Activated CD4-positive, alpha-beta T cell treated with anti-CD3 and anti-CD28 coated beads, Interleukin-2, amount 10 ng/mL, durations not matched to agents 24 days and 14 days (primary cell): ENCODE results near the gene ZBTB5. TPM values are rescaled to one million over a fixed set of nuclear protein-coding genes. Genes with fewer than 3 reads are reported as not detected.

ENCODE experiments used
- DNase-seq: peaks from one replicate; pipeline ENCODE4 v3.0.0; 2022
- H3K27ac Mint-ChIP-seq: one replicate; pipeline ENCODE4 v1.8.0; 2022; ENCODE audit warnings: mild to moderate bottlenecking, mixed read lengths
- H3K27me3 Mint-ChIP-seq: one replicate; pipeline ENCODE4 v1.8.0; 2022; ENCODE audit warnings: mixed read lengths
- H3K36me3 Mint-ChIP-seq: one replicate; pipeline ENCODE4 v1.8.0; 2022; ENCODE audit warnings: low read depth, mild to moderate bottlenecking, mixed read lengths
- H3K4me1 Mint-ChIP-seq: one replicate; pipeline ENCODE4 v1.8.0; 2021; ENCODE audit warnings: mixed read lengths
- H3K4me3 Mint-ChIP-seq: one replicate; pipeline ENCODE4 v1.8.0; 2022; ENCODE audit warnings: mild to moderate bottlenecking, moderate library complexity, mixed read lengths
- H3K9me3 Mint-ChIP-seq: one replicate; pipeline ENCODE4 v1.8.0; 2021; ENCODE audit warnings: mixed read lengths
- intact Hi-C: fragments of 100-400 bp; cut with micrococcal nuclease; formaldehyde crosslinking; loops from one replicate; pipeline ENCODE4 v1.15.1; 2023
- total RNA-seq: library from RNA; stranded (reverse); gene quantifications from 2 replicates; pipeline ENCODE4 v1.2.3, GENCODE V29; 2022

ZBTB5 gene
- total RNA-seq, 1 donor from 2014 or later = 9.5 TPM

DNA sequence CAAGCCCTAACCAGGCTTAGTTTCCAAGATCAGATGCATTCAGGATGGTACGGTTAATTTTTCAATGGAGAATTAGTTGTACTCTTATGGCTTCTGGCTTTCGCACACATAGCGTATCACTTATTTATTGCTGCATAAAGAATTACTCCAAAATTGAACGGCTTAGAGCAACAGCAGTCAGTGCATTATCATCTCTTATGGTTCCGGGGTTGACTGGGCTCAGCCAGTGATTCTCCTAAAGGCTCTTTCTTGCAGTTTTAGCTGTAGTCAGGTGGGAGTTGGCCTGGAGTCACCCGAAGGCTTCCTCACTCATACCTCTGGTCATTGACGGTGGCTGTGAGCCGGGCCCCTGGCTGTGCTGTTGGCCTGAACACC, 43.3 kb downstream of the ZBTB5 start:
- H3K27me3 Mint-ChIP-seq = no peaks in the 10 kb centered on the region
- DNase-seq = no peak

DNA sequence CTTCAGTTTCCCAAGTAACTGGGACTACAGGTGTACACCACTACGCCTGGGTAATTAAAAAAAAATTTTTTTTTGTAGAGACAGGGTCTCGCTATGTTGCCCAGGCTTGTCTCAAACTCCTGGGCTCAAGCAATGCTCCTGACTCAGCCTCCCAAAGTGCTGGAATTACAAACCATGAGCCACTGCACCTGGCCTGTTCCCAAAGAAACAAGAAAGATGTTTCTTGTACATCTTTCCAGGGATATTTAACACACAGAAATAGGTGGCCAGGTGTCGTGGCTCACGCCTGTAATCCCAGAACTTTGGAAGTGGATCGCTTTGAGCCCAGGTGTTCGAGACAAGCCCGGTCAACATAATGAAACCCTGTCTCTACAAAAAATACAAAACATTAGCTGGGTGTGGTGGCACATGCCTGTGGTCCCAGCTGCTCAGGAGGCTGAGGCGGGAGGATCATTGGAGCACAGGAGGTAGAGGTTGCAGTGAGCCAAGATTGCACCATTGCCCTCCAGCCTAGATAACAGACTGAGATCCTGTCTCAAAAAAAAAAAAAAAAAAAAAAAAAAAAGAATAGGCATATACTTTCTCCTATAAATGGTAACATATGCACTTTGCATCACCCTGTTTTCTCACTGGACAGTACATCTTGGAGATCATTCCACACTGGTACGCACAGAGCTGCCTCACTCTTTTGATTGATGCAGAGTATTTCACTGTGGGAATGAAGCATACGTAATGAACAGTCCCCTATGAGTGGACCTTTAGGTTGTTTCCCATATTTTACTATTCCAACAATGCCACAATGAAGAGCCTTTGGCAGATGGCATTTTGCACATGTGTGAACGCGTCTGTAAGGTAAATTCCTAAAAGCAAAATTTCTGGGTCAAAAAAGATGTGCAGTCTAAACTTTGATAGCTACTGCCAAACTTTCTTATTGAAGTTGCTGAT, 44.7 kb downstream of the ZBTB5 start:
- Mint-ChIP-seq H3K36me3 (peaks cover 2% of the 10 kb centered on the region), H3K4me1 (peaks cover 14% of the 10 kb centered on the region), H3K27me3 (no peaks in the 10 kb centered on the region), H3K27ac (no peak overlapping the region), H3K9me3 (no peaks in the 10 kb centered on the region), H3K4me3 (no peak overlapping the region)
- no peak for DNase-seq
- intact Hi-C loops = loop anchor here (5.0 kb wide), 1 partner anchor 172 kb away; the partner anchor contains the start of gene TOMM5

More for the DNA sequence above, 43.3 kb downstream of the ZBTB5 start:
- Mint-ChIP-seq H3K27ac (peak overlapping the region; percentile 97), H3K4me3 (peak overlapping the region; percentile 96), H3K9me3 (no peaks in the 10 kb centered on the region), H3K4me1 (peaks cover 18% of the 10 kb centered on the region), H3K36me3 (peaks cover 11% of the 10 kb centered on the region)
- intact Hi-C loops = loop anchor here (1.0 to 5.0 kb wide), 3 partner anchors 43 to 170 kb away; partner anchors contain the start of genes POLR1E, TOMM5 and ZBTB5

DNA sequence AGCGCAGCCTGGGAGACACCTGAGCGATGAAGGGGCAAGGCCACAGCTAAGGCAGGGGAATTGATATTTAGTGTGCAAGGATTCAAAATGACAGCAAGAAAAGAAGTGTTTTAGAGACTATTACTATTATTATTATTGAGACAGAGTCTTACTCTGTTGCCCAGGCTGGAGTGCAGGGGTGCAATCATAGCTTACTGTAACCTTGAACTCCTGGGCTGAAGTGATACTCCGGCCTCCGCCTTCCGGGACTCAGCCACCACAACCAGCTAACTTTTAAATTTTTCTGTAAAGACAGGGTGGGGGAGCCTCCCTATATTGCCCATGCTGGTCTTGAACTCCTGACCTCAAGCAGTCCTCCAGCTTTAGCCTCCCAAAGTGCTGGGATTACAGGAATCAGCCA, 46.0 kb downstream of the ZBTB5 start:
- peaks cover 2% of the 10 kb centered on the region for H3K36me3 Mint-ChIP-seq
- DNase-seq = no peak
- no peak overlapping the region for H3K27ac Mint-ChIP-seq
- H3K27me3 Mint-ChIP-seq = peaks cover 2% of the 10 kb centered on the region
- H3K9me3 Mint-ChIP-seq = no peaks in the 10 kb centered on the region
- intact Hi-C loops = no loop called here
- H3K4me1 Mint-ChIP-seq = peaks cover 19% of the 10 kb centered on the region
- H3K4me3 Mint-ChIP-seq = no peak overlapping the region

DNA sequence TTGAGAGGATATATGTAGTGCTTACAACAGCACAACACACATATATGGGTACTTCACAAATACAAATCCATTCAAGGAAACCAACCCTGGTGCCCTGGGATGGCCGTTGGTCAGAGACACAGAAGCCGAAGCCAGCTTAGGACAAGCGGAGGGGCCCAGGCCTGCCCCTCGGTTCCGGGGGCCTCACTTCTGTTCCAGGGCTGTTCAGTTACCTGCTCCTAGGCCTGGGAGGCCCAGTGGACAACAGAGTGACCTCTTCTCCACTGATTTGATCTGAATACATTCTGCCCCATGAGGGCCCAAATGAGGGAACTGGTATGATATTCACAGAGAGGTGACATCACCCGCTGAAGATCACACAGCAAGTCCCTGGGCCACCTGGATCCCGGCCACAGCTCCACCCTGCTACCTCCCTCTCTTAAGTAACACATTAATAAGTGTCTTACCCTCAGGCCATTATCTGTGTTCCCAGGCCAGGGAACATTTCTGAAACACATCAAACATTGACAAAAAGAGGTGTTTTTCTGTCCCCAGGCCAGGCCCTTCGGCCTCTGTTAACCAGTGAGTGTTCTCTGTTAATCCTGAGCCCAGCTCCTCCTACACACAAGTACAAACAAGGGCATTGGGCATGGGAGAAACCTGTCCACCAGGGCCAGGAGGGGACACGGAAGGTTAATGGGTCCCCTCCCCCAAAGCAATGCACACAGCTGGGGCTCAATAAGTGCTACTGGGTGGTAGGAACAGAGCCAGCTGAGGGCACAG, 47.2 kb downstream of the ZBTB5 start:
- Mint-ChIP-seq H3K27me3 (peaks cover 2% of the 10 kb centered on the region), H3K36me3 (peaks cover 2% of the 10 kb centered on the region), H3K4me1 (peaks cover 12% of the 10 kb centered on the region), H3K4me3 (no peak overlapping the region), H3K9me3 (no peaks in the 10 kb centered on the region), H3K27ac (no peak overlapping the region)
- no peak for DNase-seq
- intact Hi-C loops = no loop called here

DNA sequence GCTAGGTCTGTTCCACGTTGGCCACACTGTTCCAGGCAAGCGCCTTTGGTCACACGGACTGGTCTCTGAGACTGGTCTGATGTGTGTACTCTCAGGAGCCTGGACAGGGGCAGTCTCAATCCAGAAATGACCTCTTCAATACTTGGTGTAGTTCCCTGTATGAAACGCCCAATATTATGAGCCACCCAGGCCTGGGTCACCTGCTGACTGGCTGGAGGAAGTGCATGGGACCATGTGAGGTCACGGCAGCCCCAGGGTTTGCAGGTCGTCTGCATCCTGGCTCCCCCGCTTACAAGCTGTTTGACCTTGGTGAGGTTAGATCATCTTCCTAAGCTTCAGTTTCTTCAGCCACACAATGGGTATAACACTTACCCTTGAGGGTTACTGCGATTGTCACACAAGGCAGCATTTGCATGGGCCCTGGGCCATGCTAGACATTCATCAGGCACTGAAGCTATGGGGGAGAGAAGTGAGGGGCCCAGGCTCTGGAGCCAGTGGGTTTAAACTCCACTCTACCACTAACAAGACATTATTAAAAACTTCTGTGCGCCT, 47.9 kb downstream of the ZBTB5 start:
- peaks cover 11% of the 10 kb centered on the region for H3K4me1 Mint-ChIP-seq
- no peak overlapping the region for H3K27ac Mint-ChIP-seq
- no peaks in the 10 kb centered on the region for H3K9me3 Mint-ChIP-seq
- peaks cover 2% of the 10 kb centered on the region for H3K27me3 Mint-ChIP-seq
- H3K4me3 Mint-ChIP-seq = no peak overlapping the region
- H3K36me3 Mint-ChIP-seq = no peaks in the 10 kb centered on the region
- no peak for DNase-seq
- intact Hi-C loops = no loop called here

DNA sequence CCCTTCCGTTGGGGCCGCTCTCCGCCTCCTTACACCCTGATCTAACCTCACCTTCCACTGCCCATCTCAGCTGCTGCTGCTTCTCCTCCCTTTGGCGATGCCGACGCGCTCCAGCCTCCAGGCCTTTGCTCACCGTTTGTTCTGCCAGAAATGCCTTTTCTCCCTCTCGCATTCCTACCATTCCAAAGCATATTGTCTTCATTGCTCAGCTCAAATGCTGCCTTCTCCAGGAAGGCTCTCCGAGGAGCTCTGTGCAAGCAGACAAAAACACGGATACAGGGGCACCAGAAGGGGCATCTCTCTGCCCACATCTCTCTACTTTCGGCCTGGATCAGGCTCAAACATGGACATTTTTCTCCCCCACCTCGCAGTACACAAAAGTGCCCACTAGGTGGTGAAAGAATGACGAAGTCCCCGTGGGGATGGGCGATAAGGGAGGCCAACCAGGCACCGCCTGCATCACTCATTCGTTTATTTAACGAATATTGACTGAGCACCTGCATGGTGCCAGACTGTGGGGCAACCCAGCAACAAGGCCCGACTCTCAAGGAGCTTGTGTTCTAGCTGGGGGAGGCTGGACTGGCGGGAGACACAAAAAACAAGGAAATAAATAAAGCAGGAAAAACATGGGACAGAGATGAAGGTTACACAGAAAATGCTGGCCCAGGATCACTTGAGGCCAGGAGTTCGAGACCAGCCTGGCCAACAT, 50.1 kb downstream of the ZBTB5 start:
- peaks cover 2% of the 10 kb centered on the region for H3K27me3 Mint-ChIP-seq
- peaks cover 7% of the 10 kb centered on the region for H3K4me1 Mint-ChIP-seq
- intact Hi-C loops = loop anchor here (2.0 kb wide), 1 partner anchor 50 kb away; the partner anchor contains the start of gene ZBTB5
- H3K36me3 Mint-ChIP-seq = no peaks in the 10 kb centered on the region
- no peak overlapping the region for H3K4me3 Mint-ChIP-seq
- no peaks in the 10 kb centered on the region for H3K9me3 Mint-ChIP-seq
- peak overlapping the region; percentile 51 for H3K27ac Mint-ChIP-seq
- DNase-seq = peak; percentile 94

DNA sequence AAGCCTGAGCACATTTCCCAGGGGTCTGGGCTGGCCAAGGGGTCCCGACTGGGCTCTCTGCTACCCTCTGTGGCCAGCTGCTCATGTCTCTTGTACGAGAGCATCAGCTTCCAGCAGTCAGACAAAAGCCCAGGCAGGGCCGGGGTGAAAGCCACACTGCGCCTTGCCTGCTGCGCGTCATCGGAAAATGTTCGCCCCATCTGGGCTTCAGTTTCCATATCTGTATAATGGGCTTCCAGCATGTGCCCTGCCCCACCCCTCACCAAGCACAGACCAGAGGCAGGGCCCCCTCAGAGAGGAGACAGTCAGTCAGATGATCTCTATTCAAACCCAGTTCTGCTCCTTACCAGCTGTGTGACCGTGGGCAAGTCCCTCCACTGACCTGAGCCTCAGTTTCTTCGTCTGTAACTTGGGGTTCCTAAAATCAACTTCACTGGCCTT, 50.7 kb downstream of the ZBTB5 start:
- peaks cover 8% of the 10 kb centered on the region for H3K4me1 Mint-ChIP-seq
- intact Hi-C loops = loop anchor here (2.0 kb wide), 1 partner anchor 50 kb away; the partner anchor contains the start of gene ZBTB5
- no peak overlapping the region for H3K4me3 Mint-ChIP-seq
- no peaks in the 10 kb centered on the region for H3K36me3 Mint-ChIP-seq
- no peaks in the 10 kb centered on the region for H3K9me3 Mint-ChIP-seq
- DNase-seq = no peak
- peaks cover 2% of the 10 kb centered on the region for H3K27me3 Mint-ChIP-seq
- no peak overlapping the region for H3K27ac Mint-ChIP-seq

DNA sequence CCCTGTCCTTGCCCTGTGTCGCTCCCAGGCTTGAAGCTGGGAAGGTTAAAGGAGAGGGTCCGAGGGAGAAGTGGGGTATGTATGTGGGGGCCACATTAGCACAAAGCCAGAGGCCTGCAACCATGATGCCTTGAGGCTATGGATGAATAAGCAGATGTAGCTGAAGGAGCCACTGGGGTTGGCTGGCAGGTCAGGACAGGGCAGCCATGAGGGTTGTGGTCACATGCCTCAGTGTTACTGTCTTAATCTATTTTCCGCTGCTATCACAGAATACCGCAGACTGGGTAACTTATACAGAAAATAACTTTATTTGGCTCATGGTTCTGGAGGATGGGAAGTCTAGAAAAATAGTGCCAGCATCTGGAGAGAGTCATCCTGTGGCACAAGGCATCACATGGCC, 51.9 kb downstream of the ZBTB5 start:
- peaks cover 14% of the 10 kb centered on the region for H3K4me1 Mint-ChIP-seq
- H3K27me3 Mint-ChIP-seq = peaks cover 2% of the 10 kb centered on the region
- intact Hi-C loops = no loop called here
- no peaks in the 10 kb centered on the region for H3K9me3 Mint-ChIP-seq
- H3K27ac Mint-ChIP-seq = no peak overlapping the region
- H3K4me3 Mint-ChIP-seq = no peak overlapping the region
- no peaks in the 10 kb centered on the region for H3K36me3 Mint-ChIP-seq
- DNase-seq = no peak

DNA sequence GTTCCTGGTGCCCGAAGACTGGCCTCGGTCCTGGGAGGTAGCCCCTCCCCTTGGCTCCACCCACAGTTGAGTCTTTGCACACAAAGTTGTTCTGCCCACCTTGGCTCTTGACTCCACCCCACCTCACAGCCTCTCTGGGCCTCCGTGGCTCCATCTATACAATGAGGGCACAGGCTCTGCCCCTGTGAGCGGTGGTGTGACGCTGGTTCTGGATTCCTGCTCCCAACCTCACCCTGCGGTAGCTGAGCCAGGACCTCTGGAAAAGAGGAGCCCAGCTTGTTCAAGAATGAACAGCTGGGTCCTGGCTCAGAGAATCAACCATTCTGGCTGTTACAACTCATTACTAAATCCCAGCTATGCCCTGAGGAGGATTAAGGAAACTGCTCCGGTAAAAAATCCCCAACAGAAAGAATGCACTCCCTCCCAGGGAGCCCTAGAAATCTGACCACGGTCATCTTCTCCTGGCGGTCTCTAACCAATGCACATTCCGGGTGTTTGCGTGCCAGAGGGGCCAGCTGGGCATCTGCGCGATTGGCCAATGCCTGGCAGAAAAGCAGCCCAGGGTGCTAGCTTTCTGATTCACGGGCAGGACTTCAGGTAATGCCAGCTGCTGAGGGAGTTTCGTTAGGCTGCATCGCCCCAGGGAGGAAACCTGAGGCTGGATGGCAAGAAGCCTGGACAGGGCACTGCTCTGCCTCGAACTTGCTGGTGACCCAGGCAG, 52.7 kb downstream of the ZBTB5 start:
- no peak overlapping the region for H3K27ac Mint-ChIP-seq
- H3K36me3 Mint-ChIP-seq = no peaks in the 10 kb centered on the region
- H3K4me1 Mint-ChIP-seq = peaks cover 14% of the 10 kb centered on the region
- intact Hi-C loops = no loop called here
- no peak overlapping the region for H3K4me3 Mint-ChIP-seq
- H3K27me3 Mint-ChIP-seq = peaks cover 2% of the 10 kb centered on the region
- no peaks in the 10 kb centered on the region for H3K9me3 Mint-ChIP-seq
- no peak for DNase-seq

DNA sequence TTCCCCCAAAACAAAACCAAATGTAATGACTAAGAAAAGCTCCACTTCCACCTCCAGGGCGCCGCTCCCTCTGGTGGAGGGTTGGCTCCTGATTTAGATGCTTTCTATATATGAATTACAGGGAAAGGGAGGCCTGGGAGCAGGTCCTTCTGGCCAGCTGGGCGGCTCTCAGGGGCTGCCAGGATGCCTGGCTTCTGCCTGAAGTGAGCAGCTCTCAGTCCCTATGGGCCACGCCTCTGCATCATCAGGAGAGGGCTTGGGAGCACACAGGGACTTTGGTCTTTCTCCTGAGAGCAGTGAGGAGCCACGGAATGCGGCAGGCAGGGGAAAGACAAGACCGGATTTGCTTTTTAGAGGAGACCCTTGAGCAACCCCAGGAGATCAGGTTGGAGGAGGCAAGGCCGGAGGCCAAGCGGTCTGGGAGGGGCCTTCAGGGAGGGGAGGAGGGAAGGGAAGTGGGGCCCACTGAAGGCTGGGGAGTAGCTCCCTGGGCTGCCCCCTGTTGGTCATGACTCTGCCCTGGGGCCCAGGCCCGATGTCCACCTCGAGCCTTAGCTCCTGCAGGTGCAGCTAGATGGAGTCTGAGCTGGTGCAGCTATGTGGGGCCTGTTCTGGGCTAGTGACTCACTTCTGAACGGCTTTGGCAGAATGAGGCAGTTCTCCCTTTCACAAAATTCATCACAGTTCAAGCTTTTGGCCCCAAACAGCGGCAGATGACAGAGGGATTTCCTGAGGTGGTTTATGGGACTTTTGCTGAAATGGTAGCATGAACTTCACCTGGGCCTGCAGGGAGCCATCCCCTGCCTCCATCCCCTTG, 54.1 kb downstream of the ZBTB5 start:
- intact Hi-C loops = no loop called here
- Mint-ChIP-seq H3K27me3 (peaks cover 2% of the 10 kb centered on the region), H3K36me3 (no peaks in the 10 kb centered on the region), H3K9me3 (no peaks in the 10 kb centered on the region), H3K27ac (peak overlapping the region; percentile 42), H3K4me3 (no peak overlapping the region), H3K4me1 (peaks cover 14% of the 10 kb centered on the region)
- no peak for DNase-seq

DNA sequence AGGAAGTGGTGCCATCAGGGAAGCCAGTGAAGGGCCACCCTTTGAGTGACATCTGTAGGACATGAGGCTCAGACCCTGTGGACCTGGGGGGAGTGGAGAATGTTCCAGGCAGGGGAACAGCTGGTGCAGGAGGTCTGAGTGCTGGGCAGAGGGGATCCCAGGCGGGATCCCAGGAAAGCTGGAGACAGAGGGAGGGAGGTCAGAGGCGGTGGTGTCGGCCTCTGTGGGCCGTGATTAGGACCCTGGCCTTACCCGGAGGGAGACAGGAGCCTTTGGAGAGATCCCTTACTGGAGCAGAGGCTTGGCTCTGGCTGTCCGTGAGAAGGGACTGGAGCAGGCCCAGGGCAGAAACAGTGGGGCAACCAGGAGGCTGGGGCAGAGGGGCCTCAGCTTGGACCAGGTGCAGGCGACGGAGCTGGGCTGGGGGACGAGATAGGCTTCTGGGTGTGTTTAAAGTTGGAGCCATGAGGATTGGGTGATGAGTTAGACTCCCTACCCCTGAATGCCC, 54.8 kb downstream of the ZBTB5 start:
- intact Hi-C loops = no loop called here
- H3K27me3 Mint-ChIP-seq = peaks cover 2% of the 10 kb centered on the region
- no peak overlapping the region for H3K27ac Mint-ChIP-seq

More for the DNA sequence above, 54.8 kb downstream of the ZBTB5 start:
- Mint-ChIP-seq H3K9me3 (no peaks in the 10 kb centered on the region), H3K4me3 (no peak overlapping the region), H3K4me1 (peaks cover 14% of the 10 kb centered on the region), H3K36me3 (no peaks in the 10 kb centered on the region)
- DNase-seq = no peak
